ENCODE data around the gene NDRG4.
A peak's percentile ranks its signal among the peaks of the same experiment; 100 is the strongest.

NDRG4 gene

GRCh38 chr16:58515125-58515870, 15.4 kb downstream of the NDRG4 start, which contains the start of gene SETD6:
Gene SETD6 (plus strand): TSS chr16:58515517. CDS start chr16:58515538, 21 bp downstream.
- H3K4me3 ChIP-seq (ENCODE audit: low read depth, low read length), result peak within 1 kb of the TSS; percentile 83
- no peak for TF ChIP-seq CTCF (IDR thresholded peaks at IDR 0.05; ENCODE audit: low read depth, low read length, missing control alignments)
- peak; percentile 38 for DNase-seq (ENCODE audit: low read depth)

DNA sequence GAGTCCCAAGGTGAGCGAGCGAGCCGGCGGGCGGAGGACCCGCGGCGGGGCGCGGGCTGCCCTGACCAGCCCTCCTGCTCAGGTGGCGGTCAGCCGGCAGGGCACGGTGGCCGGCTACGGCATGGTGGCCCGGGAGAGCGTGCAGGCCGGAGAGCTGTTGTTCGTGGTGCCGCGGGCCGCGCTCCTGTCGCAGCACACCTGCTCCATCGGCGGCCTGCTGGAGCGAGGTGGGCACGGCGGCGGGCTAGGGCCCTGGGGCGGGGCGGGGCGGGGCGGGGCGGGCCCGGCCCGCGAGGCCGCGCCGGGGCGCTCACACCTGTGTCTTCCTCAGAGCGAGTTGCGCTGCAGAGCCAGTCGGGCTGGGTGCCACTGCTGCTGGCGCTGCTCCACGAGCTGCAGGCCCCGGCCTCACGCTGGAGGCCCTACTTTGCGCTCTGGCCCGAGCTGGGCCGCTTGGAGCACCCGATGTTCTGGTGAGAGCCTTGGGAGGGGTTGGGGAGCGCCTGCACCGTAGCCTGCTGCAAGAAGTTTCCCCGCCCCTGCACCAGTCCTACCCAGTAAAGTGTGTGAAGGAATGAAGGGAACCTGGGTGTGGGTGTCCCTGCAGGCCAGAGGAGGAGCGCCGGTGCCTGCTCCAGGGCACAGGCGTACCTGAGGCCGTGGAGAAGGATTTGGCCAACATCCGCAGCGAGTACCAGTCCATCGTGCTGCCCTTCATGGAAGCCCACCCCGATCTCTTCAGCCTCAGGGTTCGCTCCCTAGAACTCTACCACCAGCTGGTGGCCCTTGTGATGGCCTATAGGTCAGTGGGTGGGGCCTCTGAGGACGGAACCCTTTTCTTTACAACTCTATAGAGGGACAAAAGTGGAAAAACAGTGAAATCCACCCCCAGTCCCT, 16.2 kb downstream of the NDRG4 start:
- H3K4me3 ChIP-seq (ENCODE audit: low read depth, low read length), result peak overlapping the region; percentile 83
- TF ChIP-seq CTCF (IDR thresholded peaks at IDR 0.05; ENCODE audit: low read depth, low read length, missing control alignments), result no peak
- DNase-seq (ENCODE audit: low read depth), result no peak

DNA sequence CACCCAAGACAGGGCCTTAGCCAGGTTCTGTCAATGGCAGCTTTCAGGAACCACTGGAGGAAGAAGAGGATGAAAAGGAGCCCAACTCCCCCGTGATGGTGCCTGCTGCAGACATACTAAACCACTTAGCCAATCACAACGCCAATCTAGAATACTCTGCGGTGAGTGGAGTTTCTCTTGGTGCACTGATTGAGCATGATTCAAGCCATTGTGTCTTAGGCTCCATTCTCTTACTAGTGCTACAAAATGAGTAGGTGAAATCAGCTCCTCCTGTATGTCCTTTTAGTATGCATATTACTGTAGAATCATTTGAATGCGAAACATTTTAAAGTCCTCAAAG, 16.8 kb downstream of the NDRG4 start:
- no peak for TF ChIP-seq CTCF (IDR thresholded peaks at IDR 0.05; ENCODE audit: low read depth, low read length, missing control alignments)
- H3K4me3 ChIP-seq (ENCODE audit: low read depth, low read length), result no peak overlapping the region; the same call in 1 of the 2 replicates
- DNase-seq (ENCODE audit: low read depth), result no peak

GRCh38 chr16:58518083-58518979, 18.4 kb downstream of the NDRG4 start:
- no peak for DNase-seq (ENCODE audit: low read depth)
- TF ChIP-seq CTCF (IDR thresholded peaks at IDR 0.05; ENCODE audit: low read depth, low read length, missing control alignments), result no peak
- no peak overlapping the region for H3K4me3 ChIP-seq (ENCODE audit: low read depth, low read length)

- no peak for DNase-seq (ENCODE audit: low read depth)
- TF ChIP-seq CTCF (IDR thresholded peaks at IDR 0.05; ENCODE audit: low read depth, low read length, missing control alignments), result no peak
- H3K4me3 ChIP-seq (ENCODE audit: low read depth, low read length), result no peak overlapping the region
Observed at GRCh38 chr16:58518980-58519368, 19.0 kb downstream of the NDRG4 start.

DNA sequence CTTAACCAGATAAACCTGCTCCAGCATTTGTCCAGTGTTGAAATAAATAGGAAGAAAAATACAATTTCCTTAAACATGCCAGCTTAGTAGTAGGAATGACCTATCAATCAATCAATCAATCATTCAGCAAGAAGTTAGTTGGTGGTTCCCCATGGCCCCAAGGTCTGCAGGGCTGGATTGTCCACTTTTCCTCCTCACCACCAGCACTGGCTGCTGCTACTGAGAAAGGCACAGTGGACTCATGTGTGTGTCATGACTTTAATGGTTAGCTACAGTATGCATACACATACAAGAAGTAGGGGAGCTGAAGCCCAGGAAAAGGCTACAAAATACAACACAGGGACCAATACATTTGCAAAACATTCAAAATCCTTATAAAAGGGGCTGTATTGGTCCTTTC, 19.8 kb downstream of the NDRG4 start:
- DNase-seq (ENCODE audit: low read depth), result no peak
- H3K4me3 ChIP-seq (ENCODE audit: low read depth, low read length), result no peak overlapping the region
- no peak for TF ChIP-seq CTCF (IDR thresholded peaks at IDR 0.05; ENCODE audit: low read depth, low read length, missing control alignments)

All from GM12864 (cell line).